CD4-positive, alpha-beta T cell (primary cell): ENCODE measurements around the gene FNDC3B. TPM values are rescaled to one million over a fixed set of nuclear protein-coding genes. Genes with fewer than 3 reads are reported as not detected.

ENCODE experiments used
- ATAC-seq: fragments of 200-7000 bp; cut with Tn5 transposase; one replicate; pipeline ENCODE4 v1.10.0; 2022; ENCODE audit warnings: mild to moderate bottlenecking; ENCODE audit not compliant: poor library complexity
- CTCF ChIA-PET: fragments of 350-600 bp; sonication (Branson Sonifier 250); formaldehyde crosslinking; loops from one replicate; lab custom pipeline; 2021; ENCODE audit warnings: antibody characterized with exemption, inconsistent platforms; lab: Charles Lee
- POLR2A ChIA-PET: fragments of 350-600 bp; sonication (Branson Sonifier 250); formaldehyde crosslinking; loops from one replicate; lab custom pipeline; 2021; ENCODE audit warnings: antibody characterized with exemption, inconsistent platforms; lab: Charles Lee
- DNase-seq, 14 experiments: peaks; one replicate each; pipeline ENCODE4 v3.0.0-alpha.2; 2013 to 2020; ENCODE audit warnings: mixed read lengths in 2 of 14
- H3K27ac ChIP-seq, 2 donors: one replicate each; pipeline versions ENCODE4 v1.5.1 to v1.7.0; 2013; ENCODE audit warnings: low read length in 2 of 2, low read depth in 1 of 2, mild to moderate bottlenecking in 1 of 2
- H3K27me3 ChIP-seq, 2 experiments: 1 replicate in 1 of 2; 2 replicates in 1 of 2; pipeline versions ENCODE4 v1.6.1 to v1.7.0; 2013; ENCODE audit warnings: low read length in 2 of 2, control low read depth in 1 of 2, mild to moderate bottlenecking in 1 of 2, moderate library complexity in 1 of 2; ENCODE audit not compliant: insufficient read depth in 2 of 2, control insufficient read depth in 1 of 2
- H3K36me3 ChIP-seq: one replicate; pipeline ENCODE4 v1.6.1; 2013; ENCODE audit warnings: low read length, control low read depth; ENCODE audit not compliant: insufficient read depth
- H3K4me1 ChIP-seq: one replicate; pipeline ENCODE4 v1.6.1; 2013; ENCODE audit warnings: low read length, control low read depth; ENCODE audit not compliant: insufficient read depth
- H3K4me3 ChIP-seq: one replicate; pipeline ENCODE4 v1.5.1; 2013; ENCODE audit warnings: mild to moderate bottlenecking, low read length, moderate library complexity
- H3K9me3 ChIP-seq, 2 experiments: 1 replicate in 1 of 2; 2 replicates in 1 of 2; pipeline versions ENCODE4 v1.6.1 to v1.7.0; 2013; ENCODE audit warnings: low read length in 2 of 2, mild to moderate bottlenecking in 2 of 2, control low read depth in 1 of 2, moderate library complexity in 1 of 2; ENCODE audit not compliant: control insufficient read depth in 1 of 2, insufficient read depth in 1 of 2
- H3K27ac Mint-ChIP-seq: one replicate; pipeline ENCODE4 v1.8.0; 2020; ENCODE audit warnings: mixed read lengths
- H3K27me3 Mint-ChIP-seq: one replicate; pipeline ENCODE4 v1.8.0; 2021; ENCODE audit warnings: mixed read lengths
- H3K36me3 Mint-ChIP-seq: one replicate; pipeline ENCODE4 v1.8.0; 2021; ENCODE audit warnings: low read depth, mixed read lengths
- H3K4me1 Mint-ChIP-seq: one replicate; pipeline ENCODE4 v1.8.0; 2021; ENCODE audit warnings: low read depth, mixed read lengths
- H3K4me3 Mint-ChIP-seq: one replicate; pipeline ENCODE4 v1.8.0; 2020; ENCODE audit warnings: mild to moderate bottlenecking, mixed read lengths
- H3K9me3 Mint-ChIP-seq: one replicate; pipeline ENCODE4 v1.8.0; 2020; ENCODE audit warnings: mixed read lengths
- CTCF ChIP-seq: fragments of 200-600 bp; IDR thresholded peaks from one replicate; pipeline ENCODE4 v1.8.0; 2022; ENCODE audit warnings: antibody characterized with exemption, mild to moderate bottlenecking
- intact Hi-C, 2 experiments: fragments of 100-400 bp; cut with DNase I in 1 of 2; cut with micrococcal nuclease in 1 of 2; formaldehyde crosslinking; loops; one replicate each; pipeline versions ENCODE4 v1.15.1 to v1.9.0; 2023 to 2025; cut with DNase I, micrococcal nuclease
- total RNA-seq, 174 experiments: library from RNA in 2 of 174; stranded (reverse) in 2 of 174; gene quantifications; one replicate each; pipeline ENCODE4 v1.2.3 and lab custom pipeline; 2021 to 2026

Gene FNDC3B
- total RNA-seq, 2 experiments from 2014 or later: 26.1 to 28.7 TPM

DNA sequence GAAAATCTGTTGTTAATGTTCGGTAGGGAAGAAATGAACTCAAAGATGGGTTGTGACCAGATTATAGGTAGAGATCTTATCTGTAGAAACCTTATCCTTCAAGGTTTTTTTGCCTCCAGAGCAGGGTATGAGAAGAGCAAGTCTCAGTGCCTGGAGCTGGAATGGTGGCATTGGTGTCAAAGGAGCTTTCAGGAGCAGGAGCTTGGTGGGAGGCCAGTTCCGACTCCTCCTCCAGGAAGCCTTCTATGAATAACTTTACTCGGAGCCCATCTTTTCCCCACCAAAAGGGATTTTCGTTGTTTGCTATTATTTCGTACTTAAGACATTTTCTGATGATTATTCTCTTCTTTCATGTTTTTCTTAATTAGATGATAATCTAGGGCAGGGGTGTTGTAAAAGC, 317.0 kb downstream of the FNDC3B start:
- ChIA-PET CTCF (no interaction called here), POLR2A (no interaction called here)
- peaks cover 30% of the 10 kb centered on the region for H3K36me3 ChIP-seq

DNA sequence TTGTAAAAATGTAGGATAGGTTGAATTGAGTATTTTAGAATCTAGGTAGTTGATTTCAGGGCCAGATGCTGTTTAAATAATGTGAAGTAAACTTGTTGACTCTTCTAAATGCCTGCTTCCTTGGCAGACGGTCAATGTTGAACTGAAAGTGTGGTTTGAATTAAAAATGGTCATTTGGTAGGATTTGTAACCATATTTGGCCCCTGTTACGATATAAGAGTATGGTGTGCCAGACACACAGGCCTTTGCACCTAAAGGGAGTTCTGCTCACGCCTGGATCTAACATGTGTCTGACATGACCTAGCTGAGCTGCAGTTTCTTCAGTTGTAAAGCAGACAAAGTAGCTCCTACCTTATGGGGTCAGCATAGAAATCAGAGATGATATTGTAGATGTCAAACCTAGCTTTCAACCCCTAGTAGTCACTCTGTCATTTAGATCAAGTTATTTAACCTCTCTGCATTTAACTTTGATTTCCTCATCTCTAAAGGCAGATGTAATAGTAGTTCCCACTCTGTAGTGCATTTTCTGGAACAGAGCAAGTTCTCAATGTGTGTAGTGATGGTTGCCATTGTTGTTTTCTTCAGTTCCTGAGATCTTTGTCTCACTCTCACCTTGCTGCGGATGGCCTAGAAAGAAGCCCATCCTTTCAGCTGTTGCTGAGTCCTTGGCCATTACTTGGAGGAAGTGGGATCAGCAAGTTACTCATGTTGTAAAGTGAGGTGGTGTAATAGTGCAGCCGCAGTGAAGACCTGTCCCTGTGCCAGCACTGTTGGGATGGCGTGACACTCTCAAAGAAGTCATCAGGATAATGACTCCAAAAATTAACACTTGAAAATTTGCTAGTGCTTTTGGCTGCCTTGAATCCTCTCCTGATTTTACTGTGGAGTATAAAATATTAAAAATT, 318.7 kb downstream of the FNDC3B start:
- Mint-ChIP-seq H3K27me3 (no peaks in the 10 kb centered on the region), H3K27ac (no peak overlapping the region), H3K9me3 (peaks cover 2% of the 10 kb centered on the region), H3K4me1 (no peaks in the 10 kb centered on the region), H3K4me3 (no peak overlapping the region), H3K36me3 (peaks cover 90% of the 10 kb centered on the region)
- no peaks in the 10 kb centered on the region for H3K9me3 ChIP-seq
- ATAC-seq (no peak), DNase-seq (no peak)
- ChIA-PET POLR2A (no interaction called here), CTCF (interaction anchor here (1.8 kb wide), 1 partner anchor 26 kb away, joined by 5 read pairs; no protein-coding TSS in a partner anchor)
- no peak overlapping the region for H3K27ac ChIP-seq
- peaks cover 31% of the 10 kb centered on the region for H3K36me3 ChIP-seq
- no peaks in the 10 kb centered on the region for H3K4me1 ChIP-seq
- intact Hi-C loops: no loop called here
- no peak overlapping the region for H3K4me3 ChIP-seq
- no peak for TF ChIP-seq CTCF
- no peaks in the 10 kb centered on the region for H3K27me3 ChIP-seq

More for the DNA sequence above, 317.0 kb downstream of the FNDC3B start:
- Mint-ChIP-seq H3K27ac (no peak overlapping the region), H3K4me3 (no peak overlapping the region), H3K9me3 (peaks cover 2% of the 10 kb centered on the region), H3K27me3 (no peaks in the 10 kb centered on the region), H3K36me3 (peaks cover 90% of the 10 kb centered on the region), H3K4me1 (no peaks in the 10 kb centered on the region)
- no peaks in the 10 kb centered on the region for H3K4me1 ChIP-seq
- no peak for ATAC-seq
- intact Hi-C loops: no loop called here
- H3K4me3 ChIP-seq: no peak overlapping the region
- DNase-seq: no peak
- no peak for TF ChIP-seq CTCF
- H3K27ac ChIP-seq: no peak overlapping the region
- no peaks in the 10 kb centered on the region for H3K9me3 ChIP-seq
- no peaks in the 10 kb centered on the region for H3K27me3 ChIP-seq

DNA sequence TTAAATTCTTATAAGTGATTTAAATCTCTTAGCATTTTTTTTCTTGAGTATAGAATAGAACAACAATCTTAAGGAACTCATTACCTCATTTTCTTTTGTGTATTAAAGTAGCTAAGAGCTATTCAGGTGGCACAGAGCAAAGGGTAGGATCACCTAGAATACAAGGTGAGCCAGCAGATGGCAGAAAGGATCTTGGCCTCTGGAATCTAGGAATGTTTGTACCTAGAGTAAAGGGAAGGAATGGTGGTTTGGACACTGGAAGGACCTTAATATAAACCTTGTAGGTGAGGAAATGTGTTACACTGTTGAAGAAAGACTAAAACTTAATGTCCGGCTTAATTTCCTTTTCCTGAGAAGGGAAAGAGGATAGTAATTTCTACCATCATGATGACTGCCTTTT, 319.9 kb downstream of the FNDC3B start:
- Histone ChIP-seq H3K36me3 (peaks cover 26% of the 10 kb centered on the region), H3K27ac (no peak overlapping the region), H3K4me3 (no peak overlapping the region), H3K9me3 (no peaks in the 10 kb centered on the region), H3K27me3 (no peaks in the 10 kb centered on the region), H3K4me1 (no peaks in the 10 kb centered on the region)
- ATAC-seq: no peak
- ChIA-PET CTCF (no interaction called here), POLR2A (interaction anchor here (0.6 kb wide), 1 partner anchor 281 kb away, joined by 3 read pairs; no protein-coding TSS in a partner anchor)
- DNase-seq: no peak
- H3K27ac Mint-ChIP-seq: no peak overlapping the region
- no peak overlapping the region for H3K4me3 Mint-ChIP-seq
- no peaks in the 10 kb centered on the region for H3K27me3 Mint-ChIP-seq
- no peak for TF ChIP-seq CTCF
- H3K4me1 Mint-ChIP-seq: no peaks in the 10 kb centered on the region
- intact Hi-C loops: no loop called here
- peaks cover 2% of the 10 kb centered on the region for H3K9me3 Mint-ChIP-seq
- peaks cover 92% of the 10 kb centered on the region for H3K36me3 Mint-ChIP-seq
